Measurements from ENCODE around the gene CDKN2AIPNL.
A peak's percentile ranks its signal among the peaks of the same experiment; 100 is the strongest.

CDKN2AIPNL gene

DNA sequence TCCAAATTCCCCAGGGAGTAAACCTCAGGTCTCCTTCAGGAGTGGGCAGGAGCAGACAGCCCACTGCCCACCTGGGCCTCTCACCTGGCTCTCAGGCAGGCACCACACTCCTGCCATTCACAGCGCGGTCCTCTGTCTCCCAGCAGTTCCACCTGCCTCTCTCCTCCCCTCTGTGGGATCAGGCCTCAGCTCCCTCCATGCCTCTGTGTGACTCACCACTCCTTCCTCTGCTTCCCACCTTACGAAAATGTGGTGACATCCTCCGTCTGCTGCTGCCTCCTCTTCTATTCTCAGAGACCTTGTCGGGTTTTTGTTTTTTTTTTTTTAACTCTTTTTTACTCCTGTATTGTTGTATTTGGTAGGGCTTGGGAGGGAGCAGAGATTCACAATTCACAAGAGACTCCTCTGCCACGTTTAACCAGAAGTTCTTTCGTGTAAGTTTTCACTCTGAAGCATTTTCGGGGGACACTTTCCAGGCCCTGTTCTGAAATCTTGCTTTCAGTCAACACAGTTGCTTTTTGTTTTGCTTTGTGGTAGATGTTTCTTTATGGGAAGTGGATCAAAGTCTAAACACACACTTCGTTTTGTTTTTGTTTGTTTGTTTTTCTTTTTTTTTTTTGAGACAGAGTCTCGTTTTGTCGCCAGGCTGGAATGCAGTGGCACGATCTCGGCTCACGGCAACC is 21.1 kb upstream of the CDKN2AIPNL start:
- H3K4me3 ChIP-seq (replicated peaks in 1 of 2; ENCODE audit: low read depth in 2 of 2, low read length in 2 of 2), result no peak overlapping the region
- DNase-seq (ENCODE audit: low read depth in 2 of 2), result peak; percentile 16 to 73
- TF ChIP-seq, protein P1, sequence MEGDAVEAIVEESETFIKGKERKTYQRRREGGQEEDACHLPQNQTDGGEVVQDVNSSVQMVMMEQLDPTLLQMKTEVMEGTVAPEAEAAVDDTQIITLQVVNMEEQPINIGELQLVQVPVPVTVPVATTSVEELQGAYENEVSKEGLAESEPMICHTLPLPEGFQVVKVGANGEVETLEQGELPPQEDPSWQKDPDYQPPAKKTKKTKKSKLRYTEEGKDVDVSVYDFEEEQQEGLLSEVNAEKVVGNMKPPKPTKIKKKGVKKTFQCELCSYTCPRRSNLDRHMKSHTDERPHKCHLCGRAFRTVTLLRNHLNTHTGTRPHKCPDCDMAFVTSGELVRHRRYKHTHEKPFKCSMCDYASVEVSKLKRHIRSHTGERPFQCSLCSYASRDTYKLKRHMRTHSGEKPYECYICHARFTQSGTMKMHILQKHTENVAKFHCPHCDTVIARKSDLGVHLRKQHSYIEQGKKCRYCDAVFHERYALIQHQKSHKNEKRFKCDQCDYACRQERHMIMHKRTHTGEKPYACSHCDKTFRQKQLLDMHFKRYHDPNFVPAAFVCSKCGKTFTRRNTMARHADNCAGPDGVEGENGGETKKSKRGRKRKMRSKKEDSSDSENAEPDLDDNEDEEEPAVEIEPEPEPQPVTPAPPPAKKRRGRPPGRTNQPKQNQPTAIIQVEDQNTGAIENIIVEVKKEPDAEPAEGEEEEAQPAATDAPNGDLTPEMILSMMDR (IDR thresholded peaks at IDR 0.05; ENCODE audit: low read depth, low read length), result no peak

DNA sequence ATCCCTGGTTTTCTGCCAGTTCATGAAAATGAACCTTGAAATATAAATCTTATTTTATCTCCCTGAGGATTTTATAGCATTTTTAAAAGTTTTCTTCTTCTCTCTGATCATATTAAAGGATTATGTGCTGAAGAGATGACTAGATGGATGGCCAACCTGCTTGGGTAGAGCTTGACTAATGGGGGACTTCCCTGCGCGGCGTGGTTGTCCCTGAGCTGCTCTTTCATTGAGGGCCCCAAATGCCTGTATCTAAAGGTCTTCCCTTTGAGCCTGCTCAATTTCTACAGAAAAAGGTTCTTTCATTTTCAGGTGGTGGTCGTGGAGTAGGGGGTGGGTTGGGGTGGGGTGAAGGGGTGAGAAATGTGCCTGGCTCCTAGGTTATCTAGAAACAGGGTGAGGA is 20.5 kb upstream of the CDKN2AIPNL start:
- TF ChIP-seq, protein P1 (IDR thresholded peaks at IDR 0.05; ENCODE audit: low read depth, low read length), result no peak
- DNase-seq (ENCODE audit: low read depth in 2 of 2), result no peak
- no peak overlapping the region for H3K4me3 ChIP-seq (replicated peaks in 1 of 2; ENCODE audit: low read depth in 2 of 2, low read length in 2 of 2)

DNA sequence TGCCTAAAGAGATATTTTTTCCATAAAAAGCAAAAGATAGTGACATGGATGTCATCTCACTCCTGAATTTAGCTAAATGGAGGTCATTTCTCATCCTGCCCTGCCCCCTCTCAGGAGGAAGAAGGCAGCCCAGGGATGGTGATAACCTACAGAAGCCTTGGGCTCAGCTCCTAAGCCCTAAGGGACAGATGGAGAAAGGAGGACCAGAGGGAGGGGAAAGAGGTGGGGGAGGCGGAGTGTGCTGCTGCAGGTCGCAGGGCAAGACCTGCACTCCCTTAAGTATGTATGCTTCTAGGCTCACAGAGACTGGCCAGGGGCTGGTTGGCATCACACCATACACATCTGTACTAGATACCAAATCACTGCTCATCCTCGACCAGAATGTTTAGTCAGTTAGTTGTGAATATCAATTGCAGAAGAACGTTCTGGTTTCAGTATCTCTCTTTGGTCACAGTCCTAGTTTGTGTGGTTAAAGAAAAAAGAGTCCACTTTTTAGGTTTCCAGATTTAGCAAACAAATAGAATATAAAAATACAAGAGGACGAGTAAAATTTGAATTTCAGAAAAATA is 18.4 kb upstream of the CDKN2AIPNL start:
- DNase-seq (ENCODE audit: low read depth in 2 of 2), result no peak

DNA sequence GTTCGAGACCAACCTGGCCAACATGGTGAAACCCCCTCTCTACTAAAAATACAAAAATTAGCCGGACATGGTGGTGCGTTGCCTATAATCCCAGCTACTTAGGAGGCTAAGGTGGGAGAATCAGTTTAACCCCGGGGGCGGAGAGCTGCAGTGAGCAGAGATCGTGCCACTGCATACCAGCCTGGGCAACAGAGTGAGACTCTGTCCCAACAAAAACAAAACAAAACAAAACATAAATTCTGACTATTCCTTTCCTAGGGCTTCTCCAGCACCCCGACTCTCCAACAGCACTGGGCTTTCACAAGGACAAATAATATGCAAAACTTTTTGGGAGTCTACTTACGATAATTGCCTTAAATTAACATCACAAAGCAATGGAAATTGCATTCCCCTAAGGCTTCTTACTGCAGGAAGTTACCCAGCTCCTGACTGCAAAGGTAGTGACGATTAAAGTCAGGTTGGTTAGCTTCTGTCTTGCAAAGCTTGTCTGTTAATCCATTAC is 15.9 kb upstream of the CDKN2AIPNL start:
- TF ChIP-seq, protein P1 (IDR thresholded peaks at IDR 0.05; ENCODE audit: low read depth, low read length), result no peak
- no peak overlapping the region for H3K4me3 ChIP-seq (replicated peaks in 1 of 2; ENCODE audit: low read depth in 2 of 2, low read length in 2 of 2)

More for the DNA sequence above, 18.4 kb upstream of the CDKN2AIPNL start:
- TF ChIP-seq, protein P1 (IDR thresholded peaks at IDR 0.05; ENCODE audit: low read depth, low read length), result no peak
- H3K4me3 ChIP-seq (replicated peaks in 1 of 2; ENCODE audit: low read depth in 2 of 2, low read length in 2 of 2), result no peak overlapping the region

DNA sequence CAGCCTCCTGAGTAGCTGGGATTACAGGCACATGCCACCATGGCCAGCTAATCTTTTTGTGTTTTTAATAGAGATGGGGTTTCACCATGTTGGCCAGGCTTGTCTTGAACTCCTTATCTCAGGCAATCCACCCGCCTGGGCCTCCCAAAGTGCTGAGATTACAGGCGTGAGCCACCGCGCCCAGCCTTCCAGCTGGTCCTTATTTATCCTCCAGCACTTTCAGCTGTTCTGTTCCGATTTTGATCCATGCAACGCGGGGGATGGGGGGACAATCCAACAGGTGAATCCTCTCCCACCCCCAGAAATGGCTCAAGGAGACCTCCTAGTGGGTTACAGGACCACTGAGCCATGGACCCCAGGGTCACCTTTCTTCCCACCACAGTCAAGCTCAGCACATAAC is 14.7 kb upstream of the CDKN2AIPNL start:
- TF ChIP-seq, protein P1 (IDR thresholded peaks at IDR 0.05; ENCODE audit: low read depth, low read length), result no peak
- no peak overlapping the region for H3K4me3 ChIP-seq (replicated peaks in 1 of 2; ENCODE audit: low read depth in 2 of 2, low read length in 2 of 2)
- DNase-seq (ENCODE audit: low read depth in 2 of 2), result no peak

More for the DNA sequence above, 15.9 kb upstream of the CDKN2AIPNL start:
- DNase-seq (ENCODE audit: low read depth in 2 of 2), result no peak

DNA sequence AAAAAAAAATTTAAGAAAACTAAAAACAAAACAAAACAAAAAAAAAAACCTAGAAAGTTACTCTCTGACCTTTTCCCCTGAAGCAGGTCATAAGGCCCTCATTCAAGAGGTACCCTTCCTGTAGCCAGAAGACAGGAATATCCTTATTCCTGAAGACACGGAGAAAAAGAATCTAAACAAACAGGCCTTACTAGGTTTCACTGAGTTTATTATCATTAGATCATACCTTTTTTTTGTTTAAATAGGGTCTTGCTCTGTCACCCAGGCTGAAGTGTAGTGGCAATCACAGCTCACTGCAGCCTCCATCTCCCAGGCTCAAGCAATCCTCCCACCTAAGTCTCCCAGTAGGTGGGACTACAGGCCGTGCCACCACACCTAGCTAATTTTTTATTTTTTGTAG is 11.7 kb upstream of the CDKN2AIPNL start:
- TF ChIP-seq, protein P1 (IDR thresholded peaks at IDR 0.05; ENCODE audit: low read depth, low read length), result no peak
- no peak overlapping the region for H3K4me3 ChIP-seq (replicated peaks in 1 of 2; ENCODE audit: low read depth in 2 of 2, low read length in 2 of 2)
- DNase-seq (ENCODE audit: low read depth in 2 of 2), result no peak
